HEK293T (cell line): ENCODE results near the gene GABRG3.

Source experiments
- CTCF ChIA-PET: fragments of 350-600 bp; formaldehyde crosslinking; extraction: SDS; loops from one replicate; lab custom pipeline; 2021; ENCODE audit warnings: antibody characterized with exemption, inconsistent platforms; lab: Yijun Ruan, JAX
- POLR2A ChIA-PET: fragments of 350-600 bp; formaldehyde crosslinking; extraction: SDS; loops from one replicate; lab custom pipeline; 2020; ENCODE audit warnings: antibody characterized with exemption, inconsistent platforms; lab: Yijun Ruan, JAX
- DNase-seq: peaks from one replicate; pipeline ENCODE4 v3.0.0; 2012; ENCODE audit warnings: mixed read lengths; ENCODE audit errors: extremely low spot score
- ARNT ChIP-seq: fragments of 450-650 bp; IDR thresholded peaks from 2 replicates; pipeline ENCODE4 v1.6.1; 2017; ENCODE audit warnings: mild to moderate bottlenecking
- BHLHE40 ChIP-seq: fragments of 450-650 bp; IDR thresholded peaks from 2 replicates; pipeline ENCODE4 v1.6.1; 2016; ENCODE audit warnings: mild to moderate bottlenecking, moderate library complexity, borderline replicate concordance
- CTBP1 ChIP-seq: fragments of 450-650 bp; IDR thresholded peaks from 2 replicates; pipeline ENCODE4 v1.6.1; 2016; ENCODE audit warnings: borderline replicate concordance
- ELF4 ChIP-seq: fragments of 450-650 bp; IDR thresholded peaks from 2 replicates; pipeline ENCODE4 v1.6.1; 2017; ENCODE audit warnings: antibody characterized with exemption
- FOXA1 ChIP-seq: fragments of 450-650 bp; IDR thresholded peaks from 2 replicates; pipeline ENCODE4 v1.6.1; 2016; ENCODE audit warnings: mild to moderate bottlenecking
- FOXK2 ChIP-seq: fragments of 450-650 bp; IDR thresholded peaks from 2 replicates; pipeline ENCODE4 v1.6.1; 2016; ENCODE audit warnings: mild to moderate bottlenecking
- FOXM1 ChIP-seq: fragments of 450-650 bp; IDR thresholded peaks from 2 replicates; pipeline ENCODE4 v1.6.1; 2017; ENCODE audit warnings: mild to moderate bottlenecking, borderline replicate concordance
- HDGF ChIP-seq: fragments of 450-650 bp; IDR thresholded peaks from 2 replicates; pipeline ENCODE4 v1.6.1; 2017; ENCODE audit warnings: antibody characterized with exemption, borderline replicate concordance
- L3MBTL2 ChIP-seq: fragments of 450-650 bp; conservative IDR thresholded peaks from 2 replicates; pipeline ENCODE4 v1.6.1; 2016; ENCODE audit warnings: mild to moderate bottlenecking
- LEF1 ChIP-seq: fragments of 450-650 bp; IDR thresholded peaks from 2 replicates; pipeline ENCODE4 v1.6.1; 2017; ENCODE audit warnings: mild to moderate bottlenecking, borderline replicate concordance
- NFRKB ChIP-seq: fragments of 450-650 bp; IDR thresholded peaks from 2 replicates; pipeline ENCODE4 v1.6.1; 2016; ENCODE audit warnings: mild to moderate bottlenecking, moderate library complexity
- PKNOX1 ChIP-seq: fragments of 450-650 bp; IDR thresholded peaks from 2 replicates; pipeline ENCODE4 v1.6.1; 2016
- SP1 ChIP-seq: fragments of 450-650 bp; IDR thresholded peaks from 2 replicates; pipeline ENCODE4 v1.6.1; 2017
- SUZ12 ChIP-seq: fragments of 450-650 bp; IDR thresholded peaks from 2 replicates; pipeline ENCODE4 v1.6.1; 2016; ENCODE audit warnings: mild to moderate bottlenecking
- TARDBP ChIP-seq: fragments of 450-650 bp; IDR thresholded peaks from 2 replicates; pipeline ENCODE4 v1.6.1; 2016
- ZNF384 ChIP-seq: fragments of 450-650 bp; IDR thresholded peaks from 2 replicates; pipeline ENCODE4 v1.6.1; 2016

The GABRG3 gene

DNA sequence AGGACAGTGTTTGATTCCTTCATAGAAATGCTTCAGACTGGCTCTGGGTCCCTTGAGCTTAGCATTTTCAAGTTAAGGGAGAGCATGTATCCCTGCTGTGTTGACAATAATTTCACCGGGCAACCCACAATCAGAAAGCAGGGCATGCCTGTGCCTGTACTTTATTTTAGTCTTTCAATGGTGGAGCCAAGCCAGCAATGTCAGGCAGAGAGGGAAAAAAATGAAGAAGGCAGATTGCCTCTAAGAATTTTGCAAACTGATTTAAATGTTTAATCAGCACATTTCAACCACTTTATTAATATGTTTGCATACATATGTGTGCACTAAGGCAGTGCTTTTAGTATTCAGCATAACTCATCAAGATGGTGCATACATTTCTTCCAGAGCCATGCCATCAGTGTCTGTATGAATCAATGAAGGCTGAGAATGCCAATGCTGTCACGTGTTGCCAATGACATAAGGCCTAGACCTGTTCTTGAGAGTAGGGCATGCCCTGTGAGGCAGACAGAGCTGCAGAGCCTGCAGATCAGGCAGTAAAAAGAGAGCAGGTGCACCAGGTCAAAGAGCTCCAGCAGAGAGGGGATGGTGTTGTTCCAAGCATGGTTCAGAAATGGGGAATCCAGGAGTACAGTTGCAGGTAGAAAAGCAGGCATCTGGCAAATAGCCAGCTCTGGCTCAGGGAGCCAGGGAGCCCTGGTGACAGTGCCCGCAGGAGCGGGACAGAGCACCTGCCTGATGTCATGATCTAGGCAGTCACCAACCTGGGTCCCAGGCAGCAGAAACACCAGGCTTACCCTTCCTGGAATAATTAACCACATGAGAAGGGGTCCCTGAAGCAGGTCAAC is 508.5 kb downstream of the GABRG3 start:
- ChIA-PET CTCF (no interaction called here), POLR2A (no interaction called here)
- no peak for DNase-seq

DNA sequence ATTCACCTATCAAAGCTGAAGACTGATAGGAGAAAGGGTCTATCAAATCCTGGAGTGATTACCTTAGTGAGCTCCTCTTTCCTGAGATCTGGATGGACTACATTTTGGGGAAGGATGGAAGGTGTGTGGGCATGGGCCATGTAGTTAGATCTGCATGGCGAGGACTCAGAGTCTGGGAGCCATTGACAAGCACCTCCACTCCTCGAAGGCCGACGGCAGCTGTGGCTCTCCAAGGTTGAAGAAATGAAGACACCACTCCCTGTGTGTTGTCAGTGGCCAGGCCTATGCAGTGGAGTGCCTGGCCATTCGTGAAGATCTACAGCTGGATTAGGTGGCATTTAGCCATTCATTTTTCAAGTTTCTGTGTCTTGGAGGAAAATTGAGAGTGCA is 509.2 kb downstream of the GABRG3 start:
- no peak for DNase-seq
- TF ChIP-seq CTBP1 (no peak), PKNOX1 (no peak)
- ChIA-PET POLR2A (no interaction called here), CTCF (no interaction called here)

More for the DNA sequence above, 508.5 kb downstream of the GABRG3 start:
- TF ChIP-seq BHLHE40 (no peak), L3MBTL2 (no peak), FOXM1 (no peak), SP1 (no peak), CTBP1 (no peak), TARDBP (no peak), ZNF384 (no peak), FOXK2 (no peak), FOXA1 (no peak), LEF1 (no peak), SUZ12 (no peak), NFRKB (no peak), ELF4 (no peak), ARNT (no peak), PKNOX1 (no peak), HDGF (no peak)

- ChIA-PET CTCF (no interaction called here), POLR2A (no interaction called here)
- TF ChIP-seq ZNF384 (no peak), FOXM1 (no peak), PKNOX1 (no peak), CTBP1 (no peak), BHLHE40 (no peak), L3MBTL2 (no peak), FOXK2 (no peak), NFRKB (no peak), TARDBP (no peak)
- DNase-seq: no peak
Measured at GRCh38 chr15:27480642-27481041, 509.7 kb downstream of the GABRG3 start.

- ChIA-PET POLR2A (no interaction called here), CTCF (no interaction called here)
- DNase-seq: no peak
- no peak for TF ChIP-seq PKNOX1
- TF ChIP-seq FOXK2: no peak
- TF ChIP-seq SP1: no peak
- no peak for TF ChIP-seq FOXA1
- TF ChIP-seq SUZ12: no peak
- TF ChIP-seq CTBP1: no peak
- no peak for TF ChIP-seq ELF4
- TF ChIP-seq BHLHE40: no peak
- no peak for TF ChIP-seq NFRKB
- TF ChIP-seq ZNF384: no peak
- no peak for TF ChIP-seq ARNT
- TF ChIP-seq L3MBTL2: no peak
- no peak for TF ChIP-seq HDGF
Measured at GRCh38 chr15:27481768-27482167, 510.8 kb downstream of the GABRG3 start.

GRCh38 chr15:27482287-27482686 is 511.3 kb downstream of the GABRG3 start:
- ChIA-PET POLR2A (no interaction called here), CTCF (no interaction called here)
- DNase-seq: no peak
- no peak for TF ChIP-seq ELF4
- TF ChIP-seq FOXK2: no peak
- TF ChIP-seq TARDBP: no peak
- TF ChIP-seq SUZ12: no peak
- TF ChIP-seq NFRKB: no peak
- TF ChIP-seq LEF1: no peak
- no peak for TF ChIP-seq SP1
- no peak for TF ChIP-seq L3MBTL2
- TF ChIP-seq CTBP1: no peak
- TF ChIP-seq FOXM1: no peak
- no peak for TF ChIP-seq BHLHE40
- no peak for TF ChIP-seq PKNOX1
- no peak for TF ChIP-seq ZNF384
- TF ChIP-seq FOXA1: no peak
